Brain microvascular endothelial cell (primary cell): ENCODE measurements around the gene FYN.

ENCODE experiments used
- DNase-seq: peaks from one replicate; pipeline ENCODE4 v3.0.0-alpha.2; 2020
- H3K27ac ChIP-seq: fragments of 250-450 bp; sonication (Bioruptor Pico); 2 replicates; pipeline ENCODE4 v1.5.1; 2020; ENCODE audit warnings: mild to moderate bottlenecking, moderate library complexity
- H3K27me3 ChIP-seq: fragments of 250-450 bp; sonication (Bioruptor Pico); replicated peaks from 2 replicates; pipeline ENCODE4 v1.5.1; 2020; ENCODE audit warnings: mild to moderate bottlenecking
- H3K36me3 ChIP-seq: fragments of 250-450 bp; sonication (Bioruptor Pico); replicated peaks from 2 replicates; pipeline ENCODE4 v1.5.1; 2020; ENCODE audit warnings: mild to moderate bottlenecking
- H3K4me3 ChIP-seq: 2 replicates; pipeline ENCODE4 v1.5.1; 2011; ENCODE audit warnings: low read depth, mild to moderate bottlenecking, control low read depth, low read length, moderate library complexity
- CTCF ChIP-seq: IDR thresholded peaks from 2 replicates; pipeline ENCODE4 v1.5.1; 2011; ENCODE audit warnings: low read depth, mild to moderate bottlenecking, moderate library complexity, low read length, control low read depth, inconsistent platforms; ENCODE audit errors: missing control alignments
- in situ Hi-C: cut with HindIII; loops from 2 replicates; pipeline ENCODE4 v1.10.0; 2017; ENCODE audit warnings: low sequenced_read_pairs, low pct_ligation_motif_present

Gene FYN

GRCh38 chr6:111775145-111775922 is 97.9 kb downstream of the FYN start:
- no peak for TF ChIP-seq CTCF
- H3K27me3 ChIP-seq, result no peaks in the 10 kb centered on the region
- no peak for DNase-seq
- H3K36me3 ChIP-seq, result no peaks in the 10 kb centered on the region
- no peak overlapping the region for H3K4me3 ChIP-seq
- no peak overlapping the region for H3K27ac ChIP-seq
- in situ Hi-C loops, result no loop called here

GRCh38 chr6:111774346-111774703 is 98.9 kb downstream of the FYN start:
- H3K36me3 ChIP-seq, result no peaks in the 10 kb centered on the region
- TF ChIP-seq CTCF, result no peak
- no peak overlapping the region for H3K4me3 ChIP-seq
- no peaks in the 10 kb centered on the region for H3K27me3 ChIP-seq
- DNase-seq, result no peak
- in situ Hi-C loops, result no loop called here
- H3K27ac ChIP-seq, result no peak overlapping the region

- in situ Hi-C loops, result no loop called here
- Histone ChIP-seq H3K27ac (no peak overlapping the region), H3K27me3 (no peaks in the 10 kb centered on the region), H3K4me3 (no peak overlapping the region), H3K36me3 (no peaks in the 10 kb centered on the region)
- DNase-seq, result no peak
- no peak for TF ChIP-seq CTCF
Observed at GRCh38 chr6:111773501-111774345, 99.5 kb downstream of the FYN start.

GRCh38 chr6:111772381-111772780 is 100.9 kb downstream of the FYN start:
- no peaks in the 10 kb centered on the region for H3K27me3 ChIP-seq
- DNase-seq, result no peak
- no peaks in the 10 kb centered on the region for H3K36me3 ChIP-seq
- no peak overlapping the region for H3K4me3 ChIP-seq
- no peak for TF ChIP-seq CTCF
- no peak overlapping the region for H3K27ac ChIP-seq
- in situ Hi-C loops, result no loop called here

- DNase-seq, result no peak
- Histone ChIP-seq H3K36me3 (no peaks in the 10 kb centered on the region), H3K4me3 (no peak overlapping the region), H3K27ac (no peak overlapping the region), H3K27me3 (no peaks in the 10 kb centered on the region)
- in situ Hi-C loops, result no loop called here
- no peak for TF ChIP-seq CTCF
Observed at GRCh38 chr6:111771629-111772028, 101.6 kb downstream of the FYN start.
